Activated naive CD4-positive, alpha-beta T cell treated with anti-CD3 and anti-CD28 coated beads, Interleukin-2, amount 10 ng/mL, durations not matched to agents 7 days and 5 days (primary cell): Measurements from ENCODE around the gene DNAH9.

Experiments
- CTCF ChIA-PET: fragments of 350-600 bp; sonication (Branson Sonifier 250); formaldehyde crosslinking; loops from one replicate; lab custom pipeline; 2021; ENCODE audit warnings: antibody characterized with exemption; lab: Charles Lee
- DNase-seq: peaks from one replicate; pipeline ENCODE4 v3.0.0-alpha.2; 2020
- H3K27ac Mint-ChIP-seq: one replicate; pipeline ENCODE4 v1.8.0; 2021; ENCODE audit warnings: mild to moderate bottlenecking, moderate library complexity, mixed read lengths
- H3K27me3 Mint-ChIP-seq: one replicate; pipeline ENCODE4 v1.8.0; 2021; ENCODE audit warnings: mild to moderate bottlenecking, mixed read lengths
- H3K36me3 Mint-ChIP-seq: one replicate; pipeline ENCODE4 v1.8.0; 2021; ENCODE audit warnings: mixed read lengths
- H3K4me1 Mint-ChIP-seq: one replicate; pipeline ENCODE4 v1.8.0; 2021; ENCODE audit warnings: mixed read lengths
- H3K4me3 Mint-ChIP-seq: one replicate; pipeline ENCODE4 v1.8.0; 2021; ENCODE audit warnings: mild to moderate bottlenecking, moderate library complexity, mixed read lengths
- H3K9me3 Mint-ChIP-seq: one replicate; pipeline ENCODE4 v1.8.0; 2021; ENCODE audit warnings: mixed read lengths

Gene DNAH9

GRCh38 chr17:11578998-11579397 lies 19.3 kb upstream of the DNAH9 start:
- no peak overlapping the region for H3K4me3 Mint-ChIP-seq
- no peaks in the 10 kb centered on the region for H3K4me1 Mint-ChIP-seq
- CTCF ChIA-PET, result no interaction called here
- H3K27ac Mint-ChIP-seq, result no peak overlapping the region
- no peak for DNase-seq
- no peaks in the 10 kb centered on the region for H3K36me3 Mint-ChIP-seq
- no peaks in the 10 kb centered on the region for H3K27me3 Mint-ChIP-seq
- peaks cover 6% of the 10 kb centered on the region for H3K9me3 Mint-ChIP-seq

- Mint-ChIP-seq H3K27ac (no peak overlapping the region), H3K9me3 (peaks cover 8% of the 10 kb centered on the region), H3K4me1 (no peaks in the 10 kb centered on the region), H3K36me3 (no peaks in the 10 kb centered on the region), H3K27me3 (no peaks in the 10 kb centered on the region), H3K4me3 (no peak overlapping the region)
- no peak for DNase-seq
- CTCF ChIA-PET, result no interaction called here
Measured at GRCh38 chr17:11580677-11581076, 17.6 kb upstream of the DNAH9 start.

GRCh38 chr17:11582217-11582616 lies 16.1 kb upstream of the DNAH9 start:
- CTCF ChIA-PET, result no interaction called here
- no peaks in the 10 kb centered on the region for H3K36me3 Mint-ChIP-seq
- no peaks in the 10 kb centered on the region for H3K4me1 Mint-ChIP-seq
- H3K9me3 Mint-ChIP-seq, result peaks cover 8% of the 10 kb centered on the region
- no peak for DNase-seq
- no peak overlapping the region for H3K27ac Mint-ChIP-seq
- no peak overlapping the region for H3K4me3 Mint-ChIP-seq
- no peaks in the 10 kb centered on the region for H3K27me3 Mint-ChIP-seq

GRCh38 chr17:11583306-11583992 lies 14.8 kb upstream of the DNAH9 start:
- Mint-ChIP-seq H3K27ac (no peak overlapping the region), H3K27me3 (no peaks in the 10 kb centered on the region), H3K4me1 (no peaks in the 10 kb centered on the region), H3K4me3 (no peak overlapping the region), H3K36me3 (no peaks in the 10 kb centered on the region), H3K9me3 (peaks cover 10% of the 10 kb centered on the region)
- no peak for DNase-seq
- CTCF ChIA-PET, result no interaction called here

- no peaks in the 10 kb centered on the region for H3K36me3 Mint-ChIP-seq
- no peak overlapping the region for H3K4me3 Mint-ChIP-seq
- DNase-seq, result no peak
- CTCF ChIA-PET, result no interaction called here
- H3K4me1 Mint-ChIP-seq, result no peaks in the 10 kb centered on the region
- H3K27me3 Mint-ChIP-seq, result no peaks in the 10 kb centered on the region
- peaks cover 7% of the 10 kb centered on the region for H3K9me3 Mint-ChIP-seq
- H3K27ac Mint-ChIP-seq, result no peak overlapping the region
Measured at GRCh38 chr17:11589716-11590115, 8.6 kb upstream of the DNAH9 start.

- Mint-ChIP-seq H3K9me3 (no peaks in the 10 kb centered on the region), H3K27me3 (peaks cover 13% of the 10 kb centered on the region), H3K4me3 (no peak overlapping the region), H3K27ac (no peak overlapping the region), H3K36me3 (no peaks in the 10 kb centered on the region), H3K4me1 (no peaks in the 10 kb centered on the region)
- DNase-seq, result no peak
- CTCF ChIA-PET, result interaction anchor here (0.7 kb wide), 1 partner anchor 14 kb away, joined by 3 read pairs; no protein-coding TSS in a partner anchor
Measured at GRCh38 chr17:11601661-11602060, 3.4 kb downstream of the DNAH9 start.

GRCh38 chr17:11608396-11608795 lies 10.1 kb downstream of the DNAH9 start:
- CTCF ChIA-PET, result no interaction called here
- Mint-ChIP-seq H3K9me3 (no peaks in the 10 kb centered on the region), H3K36me3 (no peaks in the 10 kb centered on the region), H3K4me1 (no peaks in the 10 kb centered on the region), H3K27me3 (no peaks in the 10 kb centered on the region), H3K27ac (no peak overlapping the region), H3K4me3 (no peak overlapping the region)
- DNase-seq, result no peak

- Mint-ChIP-seq H3K9me3 (no peaks in the 10 kb centered on the region), H3K4me1 (no peaks in the 10 kb centered on the region), H3K27me3 (no peaks in the 10 kb centered on the region), H3K36me3 (no peaks in the 10 kb centered on the region), H3K27ac (no peak overlapping the region), H3K4me3 (no peak overlapping the region)
- DNase-seq, result no peak
- CTCF ChIA-PET, result no interaction called here
Measured at GRCh38 chr17:11610999-11611566, 12.8 kb downstream of the DNAH9 start.

GRCh38 chr17:11612956-11613355 lies 14.7 kb downstream of the DNAH9 start:
- CTCF ChIA-PET, result interaction anchor here (0.7 kb wide), 1 partner anchor 75 kb away, joined by 3 read pairs; no protein-coding TSS in a partner anchor
- no peaks in the 10 kb centered on the region for H3K27me3 Mint-ChIP-seq
- no peaks in the 10 kb centered on the region for H3K4me1 Mint-ChIP-seq
- no peaks in the 10 kb centered on the region for H3K9me3 Mint-ChIP-seq
- H3K27ac Mint-ChIP-seq, result no peak overlapping the region
- DNase-seq, result no peak
- H3K4me3 Mint-ChIP-seq, result no peak overlapping the region
- no peaks in the 10 kb centered on the region for H3K36me3 Mint-ChIP-seq

GRCh38 chr17:11618861-11619566 lies 20.7 kb downstream of the DNAH9 start:
- CTCF ChIA-PET, result no interaction called here
- H3K27me3 Mint-ChIP-seq, result no peaks in the 10 kb centered on the region
- no peak for DNase-seq

GRCh38 chr17:11622492-11622891 lies 24.2 kb downstream of the DNAH9 start:
- CTCF ChIA-PET, result no interaction called here
- H3K36me3 Mint-ChIP-seq, result no peaks in the 10 kb centered on the region
- no peak overlapping the region for H3K27ac Mint-ChIP-seq
- DNase-seq, result no peak
- no peaks in the 10 kb centered on the region for H3K4me1 Mint-ChIP-seq
- H3K27me3 Mint-ChIP-seq, result no peaks in the 10 kb centered on the region
- peaks cover 3% of the 10 kb centered on the region for H3K9me3 Mint-ChIP-seq
- no peak overlapping the region for H3K4me3 Mint-ChIP-seq

More at GRCh38 chr17:11618861-11619566, 20.7 kb downstream of the DNAH9 start:
- H3K4me1 Mint-ChIP-seq, result no peaks in the 10 kb centered on the region
- H3K36me3 Mint-ChIP-seq, result no peaks in the 10 kb centered on the region
- peaks cover 3% of the 10 kb centered on the region for H3K9me3 Mint-ChIP-seq
- no peak overlapping the region for H3K4me3 Mint-ChIP-seq
- H3K27ac Mint-ChIP-seq, result no peak overlapping the region

- no peak overlapping the region for H3K4me3 Mint-ChIP-seq
Measured at GRCh38 chr17:11624976-11625375, 26.7 kb downstream of the DNAH9 start.

GRCh38 chr17:11625878-11626277 lies 27.6 kb downstream of the DNAH9 start:
- H3K36me3 Mint-ChIP-seq, result no peaks in the 10 kb centered on the region
- H3K27ac Mint-ChIP-seq, result no peak overlapping the region
- no peak overlapping the region for H3K4me3 Mint-ChIP-seq
- CTCF ChIA-PET, result no interaction called here
- H3K4me1 Mint-ChIP-seq, result no peaks in the 10 kb centered on the region
- H3K27me3 Mint-ChIP-seq, result no peaks in the 10 kb centered on the region
- DNase-seq, result no peak
- H3K9me3 Mint-ChIP-seq, result peaks cover 5% of the 10 kb centered on the region

More at GRCh38 chr17:11624976-11625375, 26.7 kb downstream of the DNAH9 start:
- peaks cover 5% of the 10 kb centered on the region for H3K9me3 Mint-ChIP-seq
- DNase-seq, result no peak
- H3K4me1 Mint-ChIP-seq, result no peaks in the 10 kb centered on the region
- H3K36me3 Mint-ChIP-seq, result no peaks in the 10 kb centered on the region
- CTCF ChIA-PET, result no interaction called here
- no peak overlapping the region for H3K27ac Mint-ChIP-seq
- H3K27me3 Mint-ChIP-seq, result no peaks in the 10 kb centered on the region

- Mint-ChIP-seq H3K4me3 (no peak overlapping the region), H3K27ac (no peak overlapping the region), H3K27me3 (no peaks in the 10 kb centered on the region), H3K36me3 (no peaks in the 10 kb centered on the region), H3K9me3 (peaks cover 4% of the 10 kb centered on the region), H3K4me1 (no peaks in the 10 kb centered on the region)
- CTCF ChIA-PET, result no interaction called here
- DNase-seq, result no peak
Measured at GRCh38 chr17:11627301-11627940, 29.2 kb downstream of the DNAH9 start.
